NT2/D1 (cell line): Measurements from ENCODE around the gene PSG7.

ENCODE experiments used
- SUZ12 ChIP-seq: IDR thresholded peaks from 2 replicates; pipeline ENCODE4 v1.6.1; 2011; ENCODE audit not compliant: insufficient read length, insufficient read depth; ENCODE audit errors: extremely low read depth
- YY1 ChIP-seq: IDR thresholded peaks from 2 replicates; pipeline ENCODE4 v1.6.1; 2011; ENCODE audit not compliant: insufficient read length, insufficient read depth
- ZNF274 ChIP-seq: IDR thresholded peaks from 2 replicates; pipeline ENCODE4 v1.6.1; 2011; ENCODE audit warnings: mild to moderate bottlenecking, low read depth, low read length

- no peak for TF ChIP-seq ZNF274
- no peak for TF ChIP-seq YY1
- TF ChIP-seq SUZ12, result no peak
These were observed 10.2 kb downstream of the PSG7 start for GRCh38 chr19:42926781-42927180.
